ENCODE data around the gene BAZ1A. TPM values are rescaled to one million over a fixed set of nuclear protein-coding genes. Genes with fewer than 3 reads are reported as not detected.

BAZ1A gene
- total RNA-seq, 1 experiment from 2014 or later, result 27.2 TPM

DNA sequence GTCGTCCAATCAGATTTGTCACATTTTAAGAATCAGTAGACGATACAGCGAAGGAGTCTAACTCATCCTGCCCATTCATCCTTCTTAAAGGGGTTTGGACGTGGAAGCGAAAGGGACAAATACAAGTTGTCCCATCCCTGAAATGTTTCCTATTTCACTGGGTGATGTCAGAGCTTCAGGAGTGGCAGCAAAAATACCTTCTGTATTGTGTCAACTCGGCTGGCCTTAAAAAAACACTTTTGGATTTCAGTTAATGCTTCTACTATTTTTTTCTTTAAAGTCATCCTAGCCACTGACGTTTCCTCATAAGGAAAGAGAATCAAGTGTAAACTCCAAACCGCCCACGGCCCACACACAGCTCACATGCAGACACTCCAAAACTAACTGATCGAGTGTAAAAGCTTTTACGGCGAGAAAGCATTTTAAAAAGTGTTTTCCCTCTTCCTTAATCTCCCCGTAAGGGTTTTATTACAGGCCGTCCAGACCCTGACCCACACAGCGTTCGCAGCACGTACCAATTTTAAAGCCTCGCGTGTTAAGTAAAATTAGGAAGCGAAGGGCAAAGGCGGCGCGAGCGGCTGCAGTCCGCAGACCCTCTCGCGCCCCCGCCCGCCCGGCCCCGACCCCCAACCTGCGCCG is 161.4 kb downstream of the BAZ1A start:
- H3K27me3 ChIP-seq (ENCODE audit: control insufficient read depth, insufficient read depth, low read length), result no peaks in the 10 kb centered on the region
- in situ Hi-C loops (cut with HindIII; ENCODE audit: low pct_unique_long_range_greater_than_20kb, low sequenced_read_pairs), result no loop called here
- peak overlapping the region; percentile 97 for H3K27ac ChIP-seq (ENCODE audit: low read length)
- ChIA-PET CTCF (no interaction called here), POLR2A (interaction anchor here (0.7 kb wide), 1 partner anchor 599 kb away, joined by 5 read pairs; no protein-coding TSS in a partner anchor)
- no TSS peak for BruUV-seq (replicated peaks)
- peak overlapping the region; percentile 80 to 93 for H3K4me3 ChIP-seq (ENCODE audit: low read depth in 2 of 2, low read length in 2 of 2)
- TF ChIP-seq SIN3A (IDR thresholded peaks at IDR 0.05; ENCODE audit: borderline replicate concordance, insufficient read depth, low read depth, low read length) (no peak), POLR2AphosphoS5 (IDR thresholded peaks at IDR 0.05; ENCODE audit: low read depth, low read length) (no peak)
- TF ChIP-seq, protein P1, sequence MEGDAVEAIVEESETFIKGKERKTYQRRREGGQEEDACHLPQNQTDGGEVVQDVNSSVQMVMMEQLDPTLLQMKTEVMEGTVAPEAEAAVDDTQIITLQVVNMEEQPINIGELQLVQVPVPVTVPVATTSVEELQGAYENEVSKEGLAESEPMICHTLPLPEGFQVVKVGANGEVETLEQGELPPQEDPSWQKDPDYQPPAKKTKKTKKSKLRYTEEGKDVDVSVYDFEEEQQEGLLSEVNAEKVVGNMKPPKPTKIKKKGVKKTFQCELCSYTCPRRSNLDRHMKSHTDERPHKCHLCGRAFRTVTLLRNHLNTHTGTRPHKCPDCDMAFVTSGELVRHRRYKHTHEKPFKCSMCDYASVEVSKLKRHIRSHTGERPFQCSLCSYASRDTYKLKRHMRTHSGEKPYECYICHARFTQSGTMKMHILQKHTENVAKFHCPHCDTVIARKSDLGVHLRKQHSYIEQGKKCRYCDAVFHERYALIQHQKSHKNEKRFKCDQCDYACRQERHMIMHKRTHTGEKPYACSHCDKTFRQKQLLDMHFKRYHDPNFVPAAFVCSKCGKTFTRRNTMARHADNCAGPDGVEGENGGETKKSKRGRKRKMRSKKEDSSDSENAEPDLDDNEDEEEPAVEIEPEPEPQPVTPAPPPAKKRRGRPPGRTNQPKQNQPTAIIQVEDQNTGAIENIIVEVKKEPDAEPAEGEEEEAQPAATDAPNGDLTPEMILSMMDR (IDR thresholded peaks at IDR 0.05), result no peak
- peaks cover 14% of the 10 kb centered on the region for H3K36me3 ChIP-seq (ENCODE audit: control insufficient read depth, insufficient read depth, low read length)
- no peaks in the 10 kb centered on the region for H3K9me3 ChIP-seq (ENCODE audit: control insufficient read depth, insufficient read depth, low read depth, low read length)
- H3K4me1 ChIP-seq (ENCODE audit: control insufficient read depth, insufficient read depth, low read length), result peaks cover 42% of the 10 kb centered on the region
- intact Hi-C loops (cut with micrococcal nuclease; ENCODE audit: unreplicated experiment), result no loop called here
- ATAC-seq (no peak; the same call in 1 of the 2 replicates), DNase-seq (ENCODE audit: low read depth, low spot score) (no peak)

DNA sequence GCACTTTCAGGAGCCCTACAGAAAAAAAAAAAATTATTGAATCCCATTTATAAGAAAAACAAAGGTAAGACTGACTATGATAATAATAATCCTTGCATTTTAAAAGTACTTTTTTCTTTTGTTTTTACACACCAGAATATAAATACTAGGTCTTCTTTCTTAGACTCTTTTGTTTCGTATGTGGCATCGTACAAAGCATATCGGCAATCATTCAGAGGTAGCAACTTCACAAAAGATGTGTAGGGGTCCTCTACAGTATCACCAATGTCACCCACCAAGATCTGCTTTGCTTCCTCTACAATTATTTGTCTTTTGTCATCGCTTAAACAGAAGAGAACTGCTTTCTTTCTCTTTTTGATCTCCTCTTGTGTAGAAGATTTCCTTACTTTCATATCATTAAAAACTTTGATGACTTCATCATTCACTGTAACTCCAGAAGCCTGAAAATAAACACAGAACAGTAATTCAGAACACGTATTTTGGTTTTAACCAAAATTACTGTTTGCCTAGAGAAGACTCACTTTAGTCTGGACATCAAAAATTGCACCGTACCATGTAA is 162.0 kb downstream of the BAZ1A start:
- intact Hi-C loops (cut with micrococcal nuclease; ENCODE audit: unreplicated experiment) (no loop called here), in situ Hi-C loops (cut with HindIII; ENCODE audit: low pct_unique_long_range_greater_than_20kb, low sequenced_read_pairs) (no loop called here)
- BruUV-seq (replicated peaks), result no TSS peak
- CTCF ChIA-PET, result no interaction called here
- peaks cover 14% of the 10 kb centered on the region for H3K36me3 ChIP-seq (ENCODE audit: control insufficient read depth, insufficient read depth, low read length)
- POLR2A ChIA-PET, result no interaction called here
- H3K4me1 ChIP-seq (ENCODE audit: control insufficient read depth, insufficient read depth, low read length), result peaks cover 43% of the 10 kb centered on the region
- H3K27ac ChIP-seq (ENCODE audit: low read length), result peak overlapping the region; percentile 97
- peak overlapping the region; percentile 80 to 93 for H3K4me3 ChIP-seq (ENCODE audit: low read depth in 2 of 2, low read length in 2 of 2)
- TF ChIP-seq POLR2AphosphoS5 (IDR thresholded peaks at IDR 0.05; ENCODE audit: low read depth, low read length) (no peak), SIN3A (IDR thresholded peaks at IDR 0.05; ENCODE audit: borderline replicate concordance, insufficient read depth, low read depth, low read length) (no peak), TCF7L2 (IDR thresholded peaks at IDR 0.05; ENCODE audit: low read depth, low read length) (no peak)
- H3K27me3 ChIP-seq (ENCODE audit: control insufficient read depth, insufficient read depth, low read length), result no peaks in the 10 kb centered on the region
- no peak for DNase-seq (ENCODE audit: low read depth, low spot score)
- no peaks in the 10 kb centered on the region for H3K9me3 ChIP-seq (ENCODE audit: control insufficient read depth, insufficient read depth, low read depth, low read length)
- ATAC-seq, result no peak

DNA sequence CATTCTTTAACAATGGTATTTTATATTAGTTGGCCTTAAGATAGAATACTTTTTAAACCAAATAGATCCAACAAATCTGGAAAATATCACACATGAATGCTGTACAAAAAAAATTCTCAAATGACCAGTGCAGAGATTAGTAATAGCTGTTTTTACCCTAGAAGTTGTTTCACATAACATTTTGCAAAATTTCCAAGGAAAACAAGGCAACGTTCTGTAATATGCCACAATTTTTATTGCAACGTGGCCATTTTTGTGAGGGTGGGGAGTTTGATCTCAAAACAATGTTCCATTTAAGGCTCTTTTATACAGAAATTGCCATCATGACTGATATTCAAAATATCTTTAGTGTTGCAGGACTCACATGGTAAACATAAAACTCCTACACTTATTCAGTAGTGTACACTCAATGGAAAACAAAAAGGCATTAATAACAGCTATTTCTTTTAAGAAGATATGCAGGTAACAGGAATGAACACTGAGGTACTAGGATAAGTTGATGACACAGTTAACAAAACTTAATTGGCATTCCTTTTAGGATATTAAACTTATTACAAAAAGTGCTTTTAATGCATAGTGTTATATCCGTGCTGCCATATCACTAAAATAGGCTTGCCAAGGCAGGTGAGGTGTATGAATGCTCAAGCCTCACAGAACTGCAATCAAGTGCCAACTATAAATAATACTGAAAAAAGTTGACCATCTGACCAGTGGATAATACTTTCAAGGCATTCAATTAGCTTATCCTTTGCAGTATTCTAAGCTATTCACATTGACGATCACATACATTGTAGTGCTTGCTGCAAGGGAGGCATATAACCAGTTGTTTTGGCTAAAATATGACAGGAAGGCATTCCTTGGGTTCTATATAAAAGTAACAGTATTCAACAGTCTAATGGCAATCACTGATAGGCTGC is 163.1 kb downstream of the BAZ1A start:
- peaks cover 48% of the 10 kb centered on the region for H3K4me1 ChIP-seq (ENCODE audit: control insufficient read depth, insufficient read depth, low read length)
- no TSS peak for BruUV-seq (replicated peaks)
- POLR2A ChIA-PET, result no interaction called here
- H3K27ac ChIP-seq (ENCODE audit: low read length), result peak overlapping the region; percentile 97
- intact Hi-C loops (cut with micrococcal nuclease; ENCODE audit: unreplicated experiment), result no loop called here
- DNase-seq (ENCODE audit: low read depth, low spot score) (no peak), ATAC-seq (no peak)
- CTCF ChIA-PET, result no interaction called here
- no peaks in the 10 kb centered on the region for H3K9me3 ChIP-seq (ENCODE audit: control insufficient read depth, insufficient read depth, low read depth, low read length)
- in situ Hi-C loops (cut with HindIII; ENCODE audit: low pct_unique_long_range_greater_than_20kb, low sequenced_read_pairs), result no loop called here
- peaks cover 14% of the 10 kb centered on the region for H3K36me3 ChIP-seq (ENCODE audit: control insufficient read depth, insufficient read depth, low read length)
- peak overlapping the region; percentile 9 to 80; a peak in 3 of 4 replicates for H3K4me3 ChIP-seq (ENCODE audit: low read depth in 2 of 2, low read length in 2 of 2)
- TF ChIP-seq SIN3A (IDR thresholded peaks at IDR 0.05; ENCODE audit: borderline replicate concordance, insufficient read depth, low read depth, low read length) (no peak), TCF7L2 (IDR thresholded peaks at IDR 0.05; ENCODE audit: low read depth, low read length) (no peak), POLR2AphosphoS5 (IDR thresholded peaks at IDR 0.05; ENCODE audit: low read depth, low read length) (no peak)
- TF ChIP-seq, protein P1 (IDR thresholded peaks at IDR 0.05), result no peak
- TF ChIP-seq, protein P2, sequence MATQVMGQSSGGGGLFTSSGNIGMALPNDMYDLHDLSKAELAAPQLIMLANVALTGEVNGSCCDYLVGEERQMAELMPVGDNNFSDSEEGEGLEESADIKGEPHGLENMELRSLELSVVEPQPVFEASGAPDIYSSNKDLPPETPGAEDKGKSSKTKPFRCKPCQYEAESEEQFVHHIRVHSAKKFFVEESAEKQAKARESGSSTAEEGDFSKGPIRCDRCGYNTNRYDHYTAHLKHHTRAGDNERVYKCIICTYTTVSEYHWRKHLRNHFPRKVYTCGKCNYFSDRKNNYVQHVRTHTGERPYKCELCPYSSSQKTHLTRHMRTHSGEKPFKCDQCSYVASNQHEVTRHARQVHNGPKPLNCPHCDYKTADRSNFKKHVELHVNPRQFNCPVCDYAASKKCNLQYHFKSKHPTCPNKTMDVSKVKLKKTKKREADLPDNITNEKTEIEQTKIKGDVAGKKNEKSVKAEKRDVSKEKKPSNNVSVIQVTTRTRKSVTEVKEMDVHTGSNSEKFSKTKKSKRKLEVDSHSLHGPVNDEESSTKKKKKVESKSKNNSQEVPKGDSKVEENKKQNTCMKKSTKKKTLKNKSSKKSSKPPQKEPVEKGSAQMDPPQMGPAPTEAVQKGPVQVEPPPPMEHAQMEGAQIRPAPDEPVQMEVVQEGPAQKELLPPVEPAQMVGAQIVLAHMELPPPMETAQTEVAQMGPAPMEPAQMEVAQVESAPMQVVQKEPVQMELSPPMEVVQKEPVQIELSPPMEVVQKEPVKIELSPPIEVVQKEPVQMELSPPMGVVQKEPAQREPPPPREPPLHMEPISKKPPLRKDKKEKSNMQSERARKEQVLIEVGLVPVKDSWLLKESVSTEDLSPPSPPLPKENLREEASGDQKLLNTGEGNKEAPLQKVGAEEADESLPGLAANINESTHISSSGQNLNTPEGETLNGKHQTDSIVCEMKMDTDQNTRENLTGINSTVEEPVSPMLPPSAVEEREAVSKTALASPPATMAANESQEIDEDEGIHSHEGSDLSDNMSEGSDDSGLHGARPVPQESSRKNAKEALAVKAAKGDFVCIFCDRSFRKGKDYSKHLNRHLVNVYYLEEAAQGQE (IDR thresholded peaks at IDR 0.05; ENCODE audit: insufficient read depth in 1 of 2, low read depth in 2 of 2, low read length in 1 of 2), result no peak
- H3K27me3 ChIP-seq (ENCODE audit: control insufficient read depth, insufficient read depth, low read length), result no peaks in the 10 kb centered on the region

Measured in Panc1 (cell line).